Pancreas (tissue), 10 donors: ENCODE measurements around the gene PACS1. TPM values are rescaled to one million over a fixed set of nuclear protein-coding genes. Genes with fewer than 3 reads are reported as not detected.

Source experiments
- ATAC-seq, 4 donors: fragments of 200-7000 bp; cut with Tn5 transposase; one replicate each; pipeline versions ENCODE4 v1.8.0 to v1.9.1; 2020; ENCODE audit warnings: mild to moderate bottlenecking in 4 of 4, moderate library complexity in 4 of 4
- DNase-seq, 6 donors: peaks; one replicate each; pipeline ENCODE4 v3.0.0-alpha.2; 2020
- FAIRE-seq: peaks from 2 replicates; lab custom pipeline; 2012; peaks lifted over from hg19 to GRCh38; lab: Jason Lieb, UNC
- H3K27ac ChIP-seq, 4 donors: fragments of 200-600 bp; sonication (generic); 1 replicate in 3 of 4; 2 replicates in 1 of 4; pipeline versions ENCODE4 v1.5.0 to v1.8.0; 2020
- H3K27me3 ChIP-seq, 4 donors: fragments of 200-600 bp; one replicate each; pipeline ENCODE4 v1.8.0; 2021
- H3K36me3 ChIP-seq, 3 donors: fragments of 200-600 bp; sonication (generic) in 1 of 3; one replicate each; pipeline versions ENCODE4 v1.5.0 to v1.8.0; 2020 to 2021
- H3K4me1 ChIP-seq, 3 donors: fragments of 200-600 bp; one replicate each; pipeline ENCODE4 v1.8.0; 2021
- H3K4me3 ChIP-seq, 4 donors: fragments of 200-600 bp; sonication (generic) in 2 of 4; one replicate each; pipeline versions ENCODE4 v1.5.0 to v1.8.0; 2020 to 2021
- H3K9me3 ChIP-seq, 4 donors: fragments of 200-600 bp; one replicate each; pipeline ENCODE4 v1.8.0; 2021
- WGBS, 2 donors: extraction: QIAGEN DNeasy Blood & Tissue Kit; methylation state at CpG; one replicate each; pipeline ENCODE4 v1.1.7; 2013; 5-methylcytosine and 5-hydroxymethylcytosine counted together
- intact Hi-C, 3 donors: fragments of 100-400 bp; cut with DNase I; formaldehyde crosslinking; loops; one replicate each; pipeline versions ENCODE4 v1.11.1 to v1.14.2; 2022
- polyA plus RNA-seq, 2 donors: library from polyadenylated mRNA; stranded (reverse); fragments of 200-250 nt; gene quantifications; one replicate each; pipeline ENCODE4 v1.2.3, GENCODE V29; 2013
- total RNA-seq, 6 donors: library from RNA; stranded (reverse); fragmentation: NEBNext Ultra II Directional in 4 of 6; extraction: Animal tissue kit (Norgen Biotek cat#: 25700) in 4 of 6; gene quantifications; one replicate each; pipeline versions ENCODE4 v1.2.1 to v1.2.4, GENCODE V29; 2021 to 2023
- TF ChIP-seq, protein P1 (sequence below), 4 donors: fragments of 200-600 bp; sonication (generic) in 3 of 4; IDR thresholded peaks; one replicate each; pipeline versions ENCODE4 v1.5.0 to v1.8.0; 2021; ENCODE audit warnings: antibody characterized with exemption in 4 of 4
- donor health status: healthy with polysubstance abuse.
- donor health status: DM: no; HTN: no; CAD: no; lungs with moderate emphysema.
- donor health status: DM: no; HTN: no; CAD: no.
- donor health status: control.
- donor health status: control.
- donor health status: Bipolar disorder and iron deficiency.
- donor health status: DM: yes; HTN: yes; CAD: no.
- donor health status: DM: no; HTN: no; CAD: no.
- donor health status: DM: no; HTN: no; CAD: no.
- donor health status: DM: yes; HTN: yes; CAD: no.

The PACS1 gene
- total and polyA plus RNA-seq, 8 donors: 16.9 to 61.0 (median 27.3) TPM

DNA sequence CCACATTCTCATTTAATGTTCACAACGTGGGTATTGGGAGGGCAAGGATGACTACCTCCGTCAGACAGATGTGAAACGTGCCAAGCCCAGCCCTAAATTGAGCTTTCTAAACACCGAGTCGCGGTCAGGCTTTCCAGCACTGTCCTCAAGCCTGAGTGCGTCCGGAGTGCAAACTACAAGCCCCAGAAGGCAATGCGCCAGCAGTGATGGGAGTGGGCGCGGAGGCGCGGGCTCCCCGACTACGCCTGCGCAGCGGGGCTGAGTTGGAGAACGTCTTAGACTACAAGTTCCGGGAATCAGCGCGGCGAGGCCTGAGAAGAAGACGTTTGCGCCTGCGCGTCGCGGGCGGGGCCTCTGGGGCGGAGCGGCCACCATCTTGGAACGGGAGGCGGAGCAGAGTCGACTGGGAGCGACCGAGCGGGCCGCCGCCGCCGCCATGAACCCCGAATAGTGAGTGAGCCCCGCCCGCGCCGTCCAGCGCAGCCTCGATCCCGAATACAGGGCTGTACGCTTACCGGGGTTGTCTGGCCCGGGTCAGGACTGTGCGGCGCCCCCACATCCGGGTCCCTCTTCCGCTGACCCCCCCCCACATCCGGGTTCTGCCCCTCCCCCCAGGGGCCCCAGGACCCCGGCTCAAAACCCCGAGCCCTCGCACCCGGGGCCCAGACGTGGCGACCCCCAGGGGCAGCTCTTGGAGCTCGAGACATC lies 198.3 kb downstream of the PACS1 start, which contains the start of gene RAB1B:
RAB1B (plus strand) TSS at position 396 of the 708 bp plus-strand sequence; CDS start at position 437, 41 bp downstream.
- H3K27ac ChIP-seq: peak within 1 kb of the TSS; percentile 83 to 92 (median 88)
- H3K9me3 ChIP-seq: no peaks in the 10 kb centered on the region
- H3K27me3 ChIP-seq: no peaks in the 10 kb centered on the region
- DNase-seq (peak; percentile 100), ATAC-seq (peak; percentile 87 to 94 (median 90)), FAIRE-seq (peak; percentile 85)
- 0 to 1% methylated on average over 55 to 64 of the region's 64 CpGs for WGBS, 2 donors
- intact Hi-C loops: no loop called here
- no peaks in the 10 kb centered on the region for H3K4me1 ChIP-seq
- peaks cover 0 to 15% (median 15%) of the 10 kb centered on the region in 3 donors for H3K36me3 ChIP-seq
- TF ChIP-seq, protein P1, sequence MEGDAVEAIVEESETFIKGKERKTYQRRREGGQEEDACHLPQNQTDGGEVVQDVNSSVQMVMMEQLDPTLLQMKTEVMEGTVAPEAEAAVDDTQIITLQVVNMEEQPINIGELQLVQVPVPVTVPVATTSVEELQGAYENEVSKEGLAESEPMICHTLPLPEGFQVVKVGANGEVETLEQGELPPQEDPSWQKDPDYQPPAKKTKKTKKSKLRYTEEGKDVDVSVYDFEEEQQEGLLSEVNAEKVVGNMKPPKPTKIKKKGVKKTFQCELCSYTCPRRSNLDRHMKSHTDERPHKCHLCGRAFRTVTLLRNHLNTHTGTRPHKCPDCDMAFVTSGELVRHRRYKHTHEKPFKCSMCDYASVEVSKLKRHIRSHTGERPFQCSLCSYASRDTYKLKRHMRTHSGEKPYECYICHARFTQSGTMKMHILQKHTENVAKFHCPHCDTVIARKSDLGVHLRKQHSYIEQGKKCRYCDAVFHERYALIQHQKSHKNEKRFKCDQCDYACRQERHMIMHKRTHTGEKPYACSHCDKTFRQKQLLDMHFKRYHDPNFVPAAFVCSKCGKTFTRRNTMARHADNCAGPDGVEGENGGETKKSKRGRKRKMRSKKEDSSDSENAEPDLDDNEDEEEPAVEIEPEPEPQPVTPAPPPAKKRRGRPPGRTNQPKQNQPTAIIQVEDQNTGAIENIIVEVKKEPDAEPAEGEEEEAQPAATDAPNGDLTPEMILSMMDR (IDR thresholded peaks at IDR 0.05): no peak
- peak within 1 kb of the TSS; percentile 59 to 96 (median 88) for H3K4me3 ChIP-seq

DNA sequence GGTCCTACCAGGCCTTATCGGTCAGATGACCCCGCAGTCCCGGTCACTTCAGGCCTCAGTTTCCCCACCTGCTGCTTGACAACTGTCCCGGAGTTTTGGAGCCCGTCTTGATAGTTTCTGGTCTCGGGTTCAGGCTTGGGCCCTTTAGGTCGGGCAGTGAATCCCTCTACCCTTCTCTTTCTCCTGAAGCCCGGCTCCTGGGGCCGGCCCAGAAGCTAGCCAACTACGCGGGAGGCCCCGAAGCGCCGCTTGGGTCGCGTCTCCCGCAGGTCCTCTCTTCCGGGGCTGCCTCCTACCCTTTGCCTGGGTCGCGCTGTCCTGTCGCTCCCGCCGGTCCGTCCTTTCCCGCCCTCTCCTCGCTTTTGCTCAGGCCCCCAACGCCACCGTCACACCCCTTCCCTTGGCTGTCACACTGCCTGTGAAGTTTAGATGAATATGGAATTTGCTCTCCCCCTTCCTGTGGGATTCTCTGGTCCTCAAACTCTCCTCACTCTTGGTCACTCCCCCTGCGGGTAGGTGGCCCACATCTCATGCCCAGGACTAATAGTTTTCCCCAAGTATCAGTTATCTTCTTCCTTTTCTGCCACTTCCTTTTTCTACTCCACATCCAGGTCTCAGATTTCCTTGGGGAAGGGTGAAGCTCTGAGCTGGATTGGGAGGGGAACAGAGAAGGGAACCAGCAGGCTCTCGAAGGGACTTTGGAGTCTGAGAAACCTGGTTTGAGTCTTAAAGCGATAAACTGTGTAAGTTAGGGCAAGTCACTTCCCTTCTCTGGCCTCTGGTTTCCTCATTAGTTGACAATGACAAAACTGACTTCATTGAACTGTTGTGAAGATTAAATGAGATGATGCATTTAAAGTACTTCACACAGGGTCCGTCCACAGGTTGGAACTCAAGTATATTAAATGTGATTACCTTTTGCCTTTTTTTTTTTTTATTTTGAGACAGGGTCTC lies 199.2 kb downstream of the PACS1 start:
- no peaks in the 10 kb centered on the region for H3K9me3 ChIP-seq
- no peak for FAIRE-seq
- intact Hi-C loops: no loop called here
- ATAC-seq: peak in 1 of 4 donors; percentile 2
- peak in 3 of 6 donors; percentile 20 to 79 (median 58) for DNase-seq
- H3K4me1 ChIP-seq: no peaks in the 10 kb centered on the region
- 3 to 5% methylated on average over 32 of the region's 32 CpGs for WGBS, 2 donors
- peak overlapping the region; percentile 83 to 92 (median 88) for H3K27ac ChIP-seq
- peaks cover 0 to 23% (median 19%) of the 10 kb centered on the region in 3 donors for H3K36me3 ChIP-seq
- H3K27me3 ChIP-seq: no peaks in the 10 kb centered on the region
- TF ChIP-seq, protein P1 (IDR thresholded peaks at IDR 0.05): no peak
- H3K4me3 ChIP-seq: peak overlapping the region; percentile 59 to 96 (median 88)

DNA sequence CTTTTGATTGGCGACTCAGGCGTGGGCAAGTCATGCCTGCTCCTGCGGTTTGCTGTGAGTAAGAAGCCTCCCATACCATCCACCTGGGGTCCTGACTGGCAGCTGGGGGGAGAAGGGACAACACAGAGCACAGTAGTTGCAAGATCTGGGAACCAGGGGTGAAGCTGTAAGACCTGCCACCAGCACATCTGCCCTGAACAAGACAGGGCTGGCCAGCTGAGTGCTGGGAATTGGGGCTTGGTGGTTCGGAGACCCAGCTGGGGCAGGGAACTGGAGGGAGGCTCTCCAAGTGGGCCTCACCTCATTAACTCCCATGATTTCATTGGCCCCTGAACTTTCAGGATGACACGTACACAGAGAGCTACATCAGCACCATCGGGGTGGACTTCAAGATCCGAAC lies 201.7 kb downstream of the PACS1 start:
- no peak for ATAC-seq
- Histone ChIP-seq H3K27ac (no peak overlapping the region), H3K27me3 (no peaks in the 10 kb centered on the region), H3K9me3 (no peaks in the 10 kb centered on the region), H3K4me3 (no peak overlapping the region), H3K4me1 (no peaks in the 10 kb centered on the region), H3K36me3 (peaks cover 0 to 34% (median 29%) of the 10 kb centered on the region in 3 donors)
- FAIRE-seq: no peak
- 89 to 93% methylated on average over 7 of the region's 7 CpGs for WGBS, 2 donors
- TF ChIP-seq, protein P1 (IDR thresholded peaks at IDR 0.05): no peak
- intact Hi-C loops: no loop called here
- no peak for DNase-seq

DNA sequence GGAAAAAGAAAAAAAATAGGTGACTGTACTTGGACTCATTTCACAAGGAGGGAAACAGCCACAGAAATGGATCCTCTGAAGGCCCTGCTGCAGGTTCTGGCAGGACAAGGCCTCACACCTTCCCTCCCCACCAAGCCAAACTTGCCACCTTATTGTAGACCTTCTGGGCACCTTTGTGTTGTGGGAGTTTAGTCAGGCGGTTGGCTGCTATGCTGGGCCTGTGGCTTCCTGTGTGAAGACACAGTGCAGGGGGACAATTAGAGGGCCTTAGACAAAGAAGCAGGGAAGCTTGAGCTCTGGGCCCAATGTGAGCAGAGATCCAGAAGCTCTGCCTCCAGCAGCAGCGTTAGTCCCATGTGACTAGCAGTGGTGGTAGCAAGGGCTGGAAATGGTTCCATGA lies 202.5 kb downstream of the PACS1 start:
- TF ChIP-seq, protein P1 (IDR thresholded peaks at IDR 0.05): no peak
- intact Hi-C loops: no loop called here
- Histone ChIP-seq H3K27ac (no peak overlapping the region), H3K9me3 (no peaks in the 10 kb centered on the region), H3K36me3 (peaks cover 0 to 34% (median 29%) of the 10 kb centered on the region in 3 donors), H3K4me1 (peaks cover 0 to 3% (median 0%) of the 10 kb centered on the region in 3 donors), H3K27me3 (no peaks in the 10 kb centered on the region), H3K4me3 (no peak overlapping the region)
- 95 to 97% methylated on average over 2 of the region's 2 CpGs for WGBS, 2 donors
- no peak for DNase-seq
- no peak for FAIRE-seq
- ATAC-seq: no peak
